GM18861 (cell line): ENCODE results near the gene NELL2.
"Not testable (repeated sequence)": the region's sequence is repeated elsewhere in the genome, so short reads cannot be mapped to it uniquely, and the experiment has no call there.

Experiments used
- ATAC-seq: cut with Tn5 transposase; IDR thresholded peaks from one replicate; pipeline ENCODE4 v1.9.1; 2021; ENCODE audit not compliant: unreplicated experiment

Gene NELL2

DNA sequence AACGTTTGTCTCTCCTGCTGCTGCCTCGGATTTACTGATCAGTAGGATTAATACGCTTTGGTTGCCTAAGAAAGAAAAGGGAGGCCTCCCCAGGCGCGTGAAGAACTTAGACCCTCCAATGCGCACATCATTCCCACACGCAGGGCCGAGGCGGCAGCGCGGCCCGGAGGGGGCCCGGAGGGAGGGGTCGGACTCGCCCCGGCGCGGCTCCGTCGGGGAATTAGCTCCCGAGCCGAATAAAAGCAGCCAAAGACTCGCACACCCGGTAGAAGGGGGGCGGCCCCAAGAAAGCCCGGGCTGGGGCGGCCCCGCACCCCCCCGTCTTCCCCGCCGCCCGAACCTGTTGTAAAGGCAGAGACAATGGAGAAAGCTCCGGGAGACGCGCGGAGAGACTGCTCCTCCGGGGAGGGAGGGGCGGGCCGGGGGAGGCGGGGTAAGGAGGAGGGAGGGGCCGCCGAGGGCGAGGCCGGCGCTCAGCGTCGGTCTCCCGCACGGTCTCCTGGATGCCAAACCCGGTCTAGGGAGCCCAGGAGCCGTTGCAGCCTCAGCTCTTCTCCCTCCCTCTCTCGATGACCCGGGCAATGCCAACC lies at the start of gene NELL2:
Gene NELL2 (minus strand): TSS at position 362 of the 590 bp plus-strand sequence. CDS start 446 bp downstream, outside the sequence.
- no peak for ATAC-seq

GRCh38 chr12:44921736-44922135 lies 45.6 kb upstream of the NELL2 start:
- no peak for ATAC-seq

DNA sequence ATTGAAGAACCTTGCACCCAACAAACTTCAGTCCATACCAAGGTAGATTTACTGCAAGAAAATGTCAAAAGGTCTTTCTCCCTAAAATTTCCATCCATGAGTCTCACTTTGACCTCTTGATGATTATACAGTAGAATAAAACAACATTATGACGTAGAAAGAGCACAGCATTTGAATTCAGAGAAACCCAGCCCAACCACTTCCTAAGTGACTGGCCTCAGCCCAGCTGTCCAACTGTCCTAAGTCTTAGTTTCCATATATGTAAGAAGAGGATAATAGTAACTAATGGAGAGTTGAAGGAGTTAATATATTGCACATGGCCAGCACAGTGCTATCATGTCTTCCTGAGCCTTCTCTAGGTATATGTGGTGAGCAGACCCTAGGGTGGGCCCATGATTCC lies 41.0 kb upstream of the NELL2 start:
- no peak for ATAC-seq

- no peak for ATAC-seq
Observed at GRCh38 chr12:44915958-44916357, 39.8 kb upstream of the NELL2 start.

- ATAC-seq: no peak
Observed at GRCh38 chr12:44904321-44904720, 28.2 kb upstream of the NELL2 start.

DNA sequence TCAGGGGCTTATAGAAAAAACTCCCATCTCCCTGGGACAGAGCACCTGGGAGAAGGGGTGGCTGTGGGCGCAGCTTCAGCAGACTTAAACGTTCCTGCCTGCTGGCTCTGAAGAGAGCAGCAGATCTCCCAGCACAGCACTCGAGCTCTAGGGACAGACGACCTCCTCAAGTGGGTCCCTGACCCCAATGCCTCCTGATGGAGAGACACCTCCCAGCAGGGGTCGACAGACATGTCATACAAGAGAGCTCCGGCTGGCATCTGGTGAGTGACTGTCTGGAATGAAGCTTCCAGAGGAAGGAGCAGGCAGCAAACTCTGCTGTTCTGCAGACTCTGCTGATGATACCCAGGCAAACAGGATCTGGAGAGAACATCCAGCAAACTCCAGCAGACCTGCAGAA lies 22.0 kb upstream of the NELL2 start:
- not testable (repeated sequence) for ATAC-seq

DNA sequence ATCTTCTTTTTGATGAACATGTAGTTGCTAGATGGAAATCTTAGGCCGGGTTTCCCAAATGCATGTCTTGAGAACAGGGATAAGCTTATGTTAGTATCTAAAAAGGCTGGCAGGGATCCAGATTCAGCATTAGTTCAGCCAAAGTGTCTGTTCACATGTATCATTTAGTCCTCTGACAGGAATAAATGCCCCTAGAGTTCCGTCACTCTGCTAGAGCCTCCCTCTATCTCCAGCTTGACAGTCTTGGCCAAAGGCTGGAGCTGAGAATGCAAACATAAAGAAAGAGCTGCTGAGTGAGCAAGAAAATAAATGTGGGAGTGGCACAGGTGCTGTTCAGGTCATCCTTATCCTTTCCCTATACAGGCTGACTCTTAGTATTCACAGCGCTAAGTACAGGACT lies 13.8 kb upstream of the NELL2 start:
- no peak for ATAC-seq

GRCh38 chr12:44889162-44889561 lies 13.0 kb upstream of the NELL2 start:
- ATAC-seq: no peak

GRCh38 chr12:44885902-44886301 lies 9.8 kb upstream of the NELL2 start:
- no peak for ATAC-seq

- no peak for ATAC-seq
Observed at GRCh38 chr12:44881197-44881596, 5.1 kb upstream of the NELL2 start.

DNA sequence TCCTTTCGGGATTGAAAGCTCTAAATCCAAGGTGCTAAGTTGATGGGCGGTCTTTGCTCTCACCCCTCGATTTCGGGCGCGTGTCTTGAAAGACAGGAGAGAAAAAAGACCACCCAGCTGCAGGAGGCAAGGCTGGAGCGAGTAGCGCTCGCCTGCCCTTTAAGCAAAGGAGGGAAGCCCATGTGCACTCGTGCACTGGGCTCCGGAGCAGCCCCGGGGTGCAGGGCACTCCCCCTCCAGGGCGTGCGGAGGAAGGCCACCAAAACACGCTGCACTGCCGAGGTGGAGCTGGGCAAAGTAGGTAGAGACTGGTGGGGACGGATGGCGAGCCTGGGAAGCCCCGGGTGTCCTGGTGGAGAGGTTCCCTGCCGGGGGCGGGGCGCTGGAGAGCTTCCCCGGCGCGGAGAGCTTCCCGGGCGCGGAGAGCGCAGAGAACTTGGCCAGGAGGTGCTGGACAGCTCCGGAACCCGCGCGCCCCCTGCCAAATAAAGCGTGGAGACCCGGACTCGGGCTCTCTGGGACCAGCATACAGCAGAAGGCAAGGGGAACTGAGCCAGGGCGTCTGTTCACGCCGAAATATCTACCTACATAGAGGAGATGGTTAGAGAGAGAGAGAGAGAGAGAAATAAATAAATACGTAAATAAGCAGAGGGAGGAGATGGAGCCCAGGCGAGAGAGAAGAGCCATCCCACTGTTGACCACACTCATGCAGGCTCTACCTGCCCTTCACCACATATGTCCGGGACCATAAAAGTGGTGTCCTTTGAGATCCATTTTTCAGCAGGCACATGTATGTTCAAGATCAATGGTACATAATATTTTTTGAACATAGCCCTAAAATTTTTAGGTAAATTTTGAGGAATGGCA lies 662 bp upstream of the NELL2 start:
- ATAC-seq: no peak

DNA sequence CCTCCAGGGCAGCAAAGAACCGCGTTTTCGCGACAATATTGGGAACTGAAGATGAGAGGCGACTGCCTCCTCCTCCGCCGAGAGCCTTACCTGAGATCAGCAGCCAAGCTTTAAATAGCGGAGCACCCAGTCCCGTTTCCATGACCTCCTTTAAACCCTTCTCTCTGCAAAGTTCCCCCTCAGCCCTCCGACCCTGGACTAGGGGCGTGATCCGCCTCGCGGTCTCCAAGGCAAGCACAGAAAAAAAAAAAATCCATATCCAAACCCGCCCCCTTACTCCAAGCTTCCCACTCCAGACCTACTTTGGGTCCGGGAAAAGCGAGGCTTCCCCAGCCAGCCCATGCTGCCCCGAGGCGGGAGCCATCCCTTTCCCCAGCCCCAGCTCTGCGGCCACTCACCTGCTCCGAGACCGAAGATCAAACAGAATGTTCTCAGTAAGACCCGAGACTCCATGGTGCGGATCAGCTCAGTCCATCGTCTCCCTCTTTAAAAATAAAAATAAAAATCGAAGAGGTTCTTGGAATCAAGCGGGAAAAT lies 630 bp downstream of the NELL2 start:
- ATAC-seq: no peak

- ATAC-seq: no peak
Observed at GRCh38 chr12:44874981-44875416, 1.1 kb downstream of the NELL2 start.

DNA sequence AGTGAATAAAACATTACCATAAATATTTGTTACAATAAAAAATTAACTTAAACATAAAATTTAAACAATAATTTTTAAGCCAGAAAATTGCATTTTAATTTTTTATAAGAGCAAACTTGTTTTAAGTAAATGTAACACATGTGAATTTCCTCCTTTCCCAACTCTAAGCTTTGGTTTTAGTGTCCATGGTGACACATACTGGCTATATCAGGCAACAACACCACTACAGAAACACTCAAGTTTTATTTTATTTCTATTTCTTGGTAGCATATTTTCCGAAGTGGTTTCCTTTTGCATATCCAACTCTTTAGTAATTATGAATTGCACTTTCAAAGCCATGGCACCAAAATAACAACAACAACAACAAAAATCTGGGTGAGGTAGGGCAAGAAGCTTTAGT lies 2.2 kb downstream of the NELL2 start:
- ATAC-seq: no peak

- no peak for ATAC-seq
Observed at GRCh38 chr12:44869503-44869902, 6.6 kb downstream of the NELL2 start.

GRCh38 chr12:44863867-44864266 lies 12.2 kb downstream of the NELL2 start:
- no peak for ATAC-seq

GRCh38 chr12:44859998-44860689 lies 16.0 kb downstream of the NELL2 start:
- ATAC-seq: no peak

DNA sequence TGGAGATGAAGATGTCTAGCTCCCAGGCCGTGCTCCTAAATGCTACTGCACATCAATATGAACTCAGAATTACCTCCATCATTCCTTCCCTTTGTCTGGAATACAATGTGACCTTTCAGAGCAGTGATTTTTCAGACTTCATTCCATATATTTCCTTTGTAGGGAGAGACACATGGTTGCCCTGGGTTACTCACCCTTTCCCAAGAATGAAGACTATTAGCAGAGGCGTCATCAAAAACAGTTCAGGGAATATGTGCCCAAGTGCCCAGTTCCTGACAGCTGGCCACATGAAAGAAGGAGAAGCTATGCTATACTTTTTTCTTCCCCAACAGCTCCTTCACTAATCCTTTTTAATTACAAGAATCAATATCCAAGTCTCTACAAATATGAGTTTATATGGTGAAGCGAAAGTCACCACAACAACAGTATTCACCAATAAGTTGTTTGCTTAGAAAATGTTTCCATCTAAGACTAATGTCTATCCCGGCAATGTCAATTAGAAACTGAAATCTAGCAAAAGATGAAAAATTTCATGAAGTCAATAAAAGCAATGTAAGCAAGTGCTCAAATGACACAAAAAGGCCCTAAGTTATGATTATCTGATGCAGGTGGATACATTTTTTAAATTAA lies 17.8 kb downstream of the NELL2 start:
- no peak for ATAC-seq

GRCh38 chr12:44852483-44852882 lies 23.6 kb downstream of the NELL2 start:
- ATAC-seq: no peak

- ATAC-seq: no peak
Observed at GRCh38 chr12:44851586-44851985, 24.5 kb downstream of the NELL2 start.

DNA sequence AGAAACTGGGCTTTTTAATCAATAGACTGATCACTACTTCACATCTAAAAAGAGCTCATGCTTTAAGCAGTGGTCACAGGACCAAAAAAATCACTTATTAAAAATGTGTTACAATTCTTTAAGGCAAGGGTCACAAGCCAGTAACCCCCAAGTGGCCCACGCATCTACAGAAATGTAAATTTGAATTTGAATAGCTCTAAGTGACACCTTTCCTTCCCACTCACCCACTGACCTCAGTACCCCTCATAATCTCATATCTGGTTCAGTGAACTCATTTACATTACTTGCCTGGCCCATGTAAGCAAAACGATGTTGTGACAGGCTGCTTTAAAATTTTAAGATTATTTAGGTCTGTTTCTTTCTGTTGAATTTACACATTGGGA lies 27.4 kb downstream of the NELL2 start:
- ATAC-seq: peak; percentile 60
